HuH-7.5 (cell line): Measurements from ENCODE around the gene DIAPH3.

Source experiments
- DNase-seq: peaks from one replicate; pipeline ENCODE4 v3.0.0; 2011; ENCODE audit warnings: low spot score

DIAPH3 gene

GRCh38 chr13:60152114-60152513, 11.6 kb downstream of the DIAPH3 start:
- no peak for DNase-seq

- DNase-seq: no peak
Measured at GRCh38 chr13:60150538-60150937, 13.2 kb downstream of the DIAPH3 start.

GRCh38 chr13:60148918-60149317, 14.8 kb downstream of the DIAPH3 start:
- DNase-seq: no peak

- DNase-seq: no peak
Measured at GRCh38 chr13:60147361-60147760, 16.4 kb downstream of the DIAPH3 start.

GRCh38 chr13:60146471-60146870, 17.3 kb downstream of the DIAPH3 start:
- DNase-seq: no peak

- DNase-seq: no peak
Measured at GRCh38 chr13:60143775-60144174, 20.0 kb downstream of the DIAPH3 start.

GRCh38 chr13:60139272-60139671, 24.5 kb downstream of the DIAPH3 start:
- DNase-seq: no peak

GRCh38 chr13:60138674-60139073, 25.1 kb downstream of the DIAPH3 start:
- DNase-seq: no peak

- no peak for DNase-seq
Measured at GRCh38 chr13:60137911-60138560, 25.7 kb downstream of the DIAPH3 start.

- no peak for DNase-seq
Measured at GRCh38 chr13:60135344-60135743, 28.4 kb downstream of the DIAPH3 start.

- no peak for DNase-seq
Measured at GRCh38 chr13:60134376-60134775, 29.4 kb downstream of the DIAPH3 start.

- no peak for DNase-seq
Measured at GRCh38 chr13:60121337-60121687, 42.4 kb downstream of the DIAPH3 start.

- DNase-seq: no peak
Measured at GRCh38 chr13:60120617-60121336, 43.0 kb downstream of the DIAPH3 start.

- no peak for DNase-seq
Measured at GRCh38 chr13:60118696-60119400, 44.9 kb downstream of the DIAPH3 start.

- DNase-seq: no peak
Measured at GRCh38 chr13:60114499-60115028, 49.2 kb downstream of the DIAPH3 start.

- DNase-seq: no peak
Measured at GRCh38 chr13:60112771-60113170, 51.0 kb downstream of the DIAPH3 start.

GRCh38 chr13:60111691-60112090, 52.0 kb downstream of the DIAPH3 start:
- DNase-seq: no peak

- no peak for DNase-seq
Measured at GRCh38 chr13:60109285-60109684, 54.4 kb downstream of the DIAPH3 start.

- no peak for DNase-seq
Measured at GRCh38 chr13:60108589-60108988, 55.1 kb downstream of the DIAPH3 start.

GRCh38 chr13:60099631-60100420, 63.9 kb downstream of the DIAPH3 start:
- no peak for DNase-seq

GRCh38 chr13:60095300-60095699, 68.4 kb downstream of the DIAPH3 start:
- no peak for DNase-seq

- DNase-seq: no peak
Measured at GRCh38 chr13:60094385-60095088, 69.2 kb downstream of the DIAPH3 start.
